ENCODE data around the gene KLHL17. TPM values are rescaled to one million over a fixed set of nuclear protein-coding genes. Genes with fewer than 3 reads are reported as not detected.

The KLHL17 gene
- total and polyA plus RNA-seq, 9 of the 15 experiments (the other 6 are each of a cell fraction or from before 2014, with no cell fraction given), result 0.14 to 84.8 (median 13.0) TPM

DNA sequence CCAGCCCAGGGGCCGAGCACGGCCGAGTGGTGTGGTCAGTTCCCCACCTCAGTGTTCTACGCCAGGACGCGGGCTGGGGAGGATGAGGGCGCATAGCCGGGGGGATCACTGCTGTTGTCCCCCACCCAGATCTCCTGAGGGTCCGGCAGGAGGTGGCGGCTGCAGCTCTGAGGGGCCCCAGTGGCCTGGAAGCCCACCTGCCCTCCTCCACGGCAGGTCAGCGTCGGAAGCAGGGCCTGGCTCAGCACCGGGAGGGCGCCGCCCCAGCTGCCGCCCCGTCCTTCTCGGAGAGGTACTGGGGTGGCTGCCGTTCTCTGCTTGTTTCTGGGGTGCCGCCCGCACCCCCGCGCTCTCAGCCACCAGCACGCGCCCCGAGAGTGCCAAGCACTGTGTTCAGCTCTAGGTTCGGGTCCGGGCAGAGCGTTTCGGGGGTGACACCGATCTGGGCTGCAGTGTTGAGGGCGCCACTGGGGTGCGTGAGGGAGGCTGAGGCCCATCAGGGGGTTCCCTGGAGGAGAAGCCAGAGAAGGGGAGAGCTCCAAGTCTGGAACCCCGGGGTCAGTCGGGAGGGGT lies 19.3 kb upstream of the KLHL17 start (continued):
- TF ChIP-seq CHAMP1 (IDR thresholded peaks at IDR 0.05) (no peak), BRCA1 (IDR thresholded peaks at IDR 0.05) (no peak), BRCA1 (CRISPR knock-in tag; IDR thresholded peaks at IDR 0.05) (0 out of 2 replicates have a peak, but pooled peaks have one; percentile 15), ELF2 (CRISPR knock-in tag; IDR thresholded peaks at IDR 0.05) (no peak), ZNF76 (CRISPR knock-in tag; IDR thresholded peaks at IDR 0.05; ENCODE audit: borderline replicate concordance) (no peak), RAD51 (IDR thresholded peaks at IDR 0.05; ENCODE audit: borderline replicate concordance, low read depth) (no peak), DMBX1 (CRISPR knock-in tag; IDR thresholded peaks at IDR 0.05; ENCODE audit: borderline replicate concordance) (no peak), CLOCK (CRISPR knock-in tag; IDR thresholded peaks at IDR 0.05; ENCODE audit: borderline replicate concordance) (no peak), POLR2G (IDR thresholded peaks at IDR 0.05; ENCODE audit: low read depth, low read length) (peak; percentile 41; the same call in 1 of the 2 replicates), ZBTB49 (CRISPR knock-in tag; IDR thresholded peaks at IDR 0.05; ENCODE audit: borderline replicate concordance) (no peak), CAMTA2 (CRISPR knock-in tag; conservative IDR thresholded peaks at IDR 0.05) (no peak), ZNF699 (CRISPR knock-in tag; IDR thresholded peaks at IDR 0.05; ENCODE audit: insufficient replicate concordance) (no peak), FOXP4 (CRISPR knock-in tag; IDR thresholded peaks at IDR 0.05; ENCODE audit: borderline replicate concordance) (no peak), ATF1 (CRISPR knock-in tag; IDR thresholded peaks at IDR 0.05) (no peak), ATF1 (tag; IDR thresholded peaks at IDR 0.05) (0 out of 2 replicates have a peak, but pooled peaks have one; percentile 3), GTF2E2 (tag; IDR thresholded peaks at IDR 0.05) (no peak), ZNF41 (CRISPR knock-in tag; conservative IDR thresholded peaks at IDR 0.05) (no peak), NCOA6 (IDR thresholded peaks at IDR 0.05) (no peak), TCF7 (IDR thresholded peaks at IDR 0.05; ENCODE audit: borderline replicate concordance) (no peak)
